ENCODE measurements around the gene ATM. TPM values are rescaled to one million over a fixed set of nuclear protein-coding genes. Genes with fewer than 3 reads are reported as not detected.

ATM gene
- total and polyA plus RNA-seq, 2 experiments from 2014 or later, result 27.6 to 59.3 TPM

GRCh38 chr11:108246885-108247284 lies 24.0 kb downstream of the ATM start:
- no peaks in the 10 kb centered on the region for H3K9me3 Mint-ChIP-seq
- H3K4me3 ChIP-seq, result no peak overlapping the region
- peaks cover 40% of the 10 kb centered on the region; the same call in 2 of the 3 replicates for H3K36me3 Mint-ChIP-seq (ENCODE audit: low read depth)
- peaks cover 20% of the 10 kb centered on the region; the same call in 1 of the 2 replicates for H3K36me3 ChIP-seq (ENCODE audit: insufficient read depth)
- H3K4me2 ChIP-seq, result no peak overlapping the region
- no peaks in the 10 kb centered on the region for H4K20me1 ChIP-seq (replicated peaks; ENCODE audit: insufficient read depth)
- H3K4me1 Mint-ChIP-seq, result no peaks in the 10 kb centered on the region
- peaks cover 2% of the 10 kb centered on the region for H3K27me3 Mint-ChIP-seq (ENCODE audit: insufficient read depth, low read depth, poor library complexity)
- H3F3A ChIP-seq (replicated peaks; ENCODE audit: low read depth), result no peaks in the 10 kb centered on the region
- H3K79me2 ChIP-seq (replicated peaks; ENCODE audit: insufficient read depth), result no peaks in the 10 kb centered on the region
- H3K27ac ChIP-seq (ENCODE audit: low read depth), result no peak overlapping the region
- no peaks in the 10 kb centered on the region for H3K27me3 ChIP-seq (ENCODE audit: insufficient read depth)
- no peak overlapping the region for H3K27ac Mint-ChIP-seq
- no peaks in the 10 kb centered on the region for H3K4me1 ChIP-seq (ENCODE audit: insufficient read depth)
- no peak for DNase-seq (ENCODE audit: low spot score)
- no peak overlapping the region for H2AFZ ChIP-seq
- no peaks in the 10 kb centered on the region for H3K9me2 ChIP-seq (ENCODE audit: insufficient read depth)
- ATAC-seq, result no peak
- no peak overlapping the region for H3K4me3 Mint-ChIP-seq
- TF ChIP-seq JUNB (IDR thresholded peaks at IDR 0.05; ENCODE audit: unreplicated experiment) (no peak), REST (IDR thresholded peaks at IDR 0.05; ENCODE audit: unreplicated experiment) (no peak), CTCF (conservative IDR thresholded peaks at IDR 0.05; ENCODE audit: low read depth in 2 of 2) (no peak), NANOG (IDR thresholded peaks at IDR 0.05; ENCODE audit: borderline replicate concordance) (no peak), ZNF114 (CRISPR knock-in tag; IDR thresholded peaks at IDR 0.05) (no peak), EZH2 (IDR thresholded peaks at IDR 0.05; ENCODE audit: low read depth, unreplicated experiment) (no peak), CREB1 (CRISPR knock-in tag; IDR thresholded peaks at IDR 0.05; ENCODE audit: low read depth) (no peak), ETS1 (IDR thresholded peaks at IDR 0.05) (no peak), POLR2AphosphoS5 (IDR thresholded peaks at IDR 0.05; ENCODE audit: low read depth) (no peak), STAT1 (IDR thresholded peaks at IDR 0.05; ENCODE audit: unreplicated experiment) (no peak), EZH2phosphoT487 (IDR thresholded peaks at IDR 0.05; ENCODE audit: unreplicated experiment) (no peak), ZNF331 (CRISPR knock-in tag; IDR thresholded peaks at IDR 0.05; ENCODE audit: low read depth) (no peak)
- TF ChIP-seq, protein P1, sequence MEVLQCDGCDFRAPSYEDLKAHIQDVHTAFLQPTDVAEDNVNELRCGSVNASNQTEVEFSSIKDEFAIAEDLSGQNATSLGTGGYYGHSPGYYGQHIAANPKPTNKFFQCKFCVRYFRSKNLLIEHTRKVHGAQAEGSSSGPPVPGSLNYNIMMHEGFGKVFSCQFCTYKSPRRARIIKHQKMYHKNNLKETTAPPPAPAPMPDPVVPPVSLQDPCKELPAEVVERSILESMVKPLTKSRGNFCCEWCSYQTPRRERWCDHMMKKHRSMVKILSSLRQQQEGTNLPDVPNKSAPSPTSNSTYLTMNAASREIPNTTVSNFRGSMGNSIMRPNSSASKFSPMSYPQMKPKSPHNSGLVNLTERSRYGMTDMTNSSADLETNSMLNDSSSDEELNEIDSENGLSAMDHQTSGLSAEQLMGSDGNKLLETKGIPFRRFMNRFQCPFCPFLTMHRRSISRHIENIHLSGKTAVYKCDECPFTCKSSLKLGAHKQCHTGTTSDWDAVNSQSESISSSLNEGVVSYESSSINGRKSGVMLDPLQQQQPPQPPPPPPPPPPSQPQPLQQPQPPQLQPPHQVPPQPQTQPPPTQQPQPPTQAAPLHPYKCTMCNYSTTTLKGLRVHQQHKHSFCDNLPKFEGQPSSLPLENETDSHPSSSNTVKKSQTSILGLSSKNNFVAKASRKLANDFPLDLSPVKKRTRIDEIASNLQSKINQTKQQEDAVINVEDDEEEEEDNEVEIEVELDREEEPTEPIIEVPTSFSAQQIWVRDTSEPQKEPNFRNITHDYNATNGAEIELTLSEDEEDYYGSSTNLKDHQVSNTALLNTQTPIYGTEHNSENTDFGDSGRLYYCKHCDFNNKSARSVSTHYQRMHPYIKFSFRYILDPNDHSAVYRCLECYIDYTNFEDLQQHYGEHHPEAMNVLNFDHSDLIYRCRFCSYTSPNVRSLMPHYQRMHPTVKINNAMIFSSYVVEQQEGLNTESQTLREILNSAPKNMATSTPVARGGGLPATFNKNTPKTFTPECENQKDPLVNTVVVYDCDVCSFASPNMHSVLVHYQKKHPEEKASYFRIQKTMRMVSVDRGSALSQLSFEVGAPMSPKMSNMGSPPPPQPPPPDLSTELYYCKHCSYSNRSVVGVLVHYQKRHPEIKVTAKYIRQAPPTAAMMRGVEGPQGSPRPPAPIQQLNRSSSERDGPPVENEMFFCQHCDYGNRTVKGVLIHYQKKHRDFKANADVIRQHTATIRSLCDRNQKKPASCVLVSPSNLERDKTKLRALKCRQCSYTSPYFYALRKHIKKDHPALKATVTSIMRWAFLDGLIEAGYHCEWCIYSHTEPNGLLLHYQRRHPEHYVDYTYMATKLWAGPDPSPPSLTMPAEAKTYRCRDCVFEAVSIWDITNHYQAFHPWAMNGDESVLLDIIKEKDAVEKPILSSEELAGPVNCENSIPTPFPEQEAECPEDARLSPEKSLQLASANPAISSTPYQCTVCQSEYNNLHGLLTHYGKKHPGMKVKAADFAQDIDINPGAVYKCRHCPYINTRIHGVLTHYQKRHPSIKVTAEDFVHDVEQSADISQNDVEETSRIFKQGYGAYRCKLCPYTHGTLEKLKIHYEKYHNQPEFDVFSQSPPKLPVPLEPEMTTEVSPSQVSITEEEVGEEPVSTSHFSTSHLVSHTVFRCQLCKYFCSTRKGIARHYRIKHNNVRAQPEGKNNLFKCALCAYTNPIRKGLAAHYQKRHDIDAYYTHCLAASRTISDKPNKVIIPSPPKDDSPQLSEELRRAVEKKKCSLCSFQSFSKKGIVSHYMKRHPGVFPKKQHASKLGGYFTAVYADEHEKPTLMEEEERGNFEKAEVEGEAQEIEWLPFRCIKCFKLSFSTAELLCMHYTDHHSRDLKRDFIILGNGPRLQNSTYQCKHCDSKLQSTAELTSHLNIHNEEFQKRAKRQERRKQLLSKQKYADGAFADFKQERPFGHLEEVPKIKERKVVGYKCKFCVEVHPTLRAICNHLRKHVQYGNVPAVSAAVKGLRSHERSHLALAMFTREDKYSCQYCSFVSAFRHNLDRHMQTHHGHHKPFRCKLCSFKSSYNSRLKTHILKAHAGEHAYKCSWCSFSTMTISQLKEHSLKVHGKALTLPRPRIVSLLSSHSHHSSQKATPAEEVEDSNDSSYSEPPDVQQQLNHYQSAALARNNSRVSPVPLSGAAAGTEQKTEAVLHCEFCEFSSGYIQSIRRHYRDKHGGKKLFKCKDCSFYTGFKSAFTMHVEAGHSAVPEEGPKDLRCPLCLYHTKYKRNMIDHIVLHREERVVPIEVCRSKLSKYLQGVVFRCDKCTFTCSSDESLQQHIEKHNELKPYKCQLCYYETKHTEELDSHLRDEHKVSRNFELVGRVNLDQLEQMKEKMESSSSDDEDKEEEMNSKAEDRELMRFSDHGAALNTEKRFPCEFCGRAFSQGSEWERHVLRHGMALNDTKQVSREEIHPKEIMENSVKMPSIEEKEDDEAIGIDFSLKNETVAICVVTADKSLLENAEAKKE (CRISPR knock-in tag; IDR thresholded peaks at IDR 0.05), result no peak
